ENCODE results near the gene PPP1R1B. TPM values are rescaled to one million over a fixed set of nuclear protein-coding genes. Genes with fewer than 3 reads are reported as not detected.
"Not testable (repeated sequence)": the region's sequence is repeated elsewhere in the genome, so short reads cannot be mapped to it uniquely, and the experiment has no call there.

The PPP1R1B gene
- total RNA-seq, result 1.2 TPM
- long read RNA-seq, result 0 reads

- intact Hi-C loops (cut with DNase I), result no loop called here
- no peak for DNase-seq (ENCODE audit: low spot score)
These were observed at the start of gene PPP1R1B for GRCh38 chr17:39626171-39627046. PPP1R1B (plus strand) TSS chr17:39626952; CDS start chr17:39627393, 441 bp downstream.

- intact Hi-C loops (cut with DNase I), result no loop called here
- no peak for DNase-seq (ENCODE audit: low spot score)
These were observed 48.5 kb upstream of the PPP1R1B start for GRCh38 chr17:39578272-39578671.

GRCh38 chr17:39579318-39580081 is 47.3 kb upstream of the PPP1R1B start:
- DNase-seq (ENCODE audit: low spot score), result peak; percentile 87
- intact Hi-C loops (cut with DNase I), result no loop called here

GRCh38 chr17:39580082-39580468 is 46.7 kb upstream of the PPP1R1B start:
- DNase-seq (ENCODE audit: low spot score), result no peak
- intact Hi-C loops (cut with DNase I), result no loop called here

- intact Hi-C loops (cut with DNase I), result no loop called here
- DNase-seq (ENCODE audit: low spot score), result no peak
These were observed 45.5 kb upstream of the PPP1R1B start for GRCh38 chr17:39581071-39581758.

GRCh38 chr17:39581759-39582085 is 45.0 kb upstream of the PPP1R1B start:
- intact Hi-C loops (cut with DNase I), result no loop called here
- no peak for DNase-seq (ENCODE audit: low spot score)

GRCh38 chr17:39582658-39583057 is 44.1 kb upstream of the PPP1R1B start:
- intact Hi-C loops (cut with DNase I), result no loop called here
- DNase-seq (ENCODE audit: low spot score), result no peak

- intact Hi-C loops (cut with DNase I); DNase-seq (ENCODE audit: low spot score): not testable (repeated sequence)
These were observed 36.6 kb upstream of the PPP1R1B start for GRCh38 chr17:39590180-39590579.

GRCh38 chr17:39591958-39592954 is 34.5 kb upstream of the PPP1R1B start:
- intact Hi-C loops (cut with DNase I), result no loop called here

GRCh38 chr17:39593371-39593770 is 33.4 kb upstream of the PPP1R1B start:
- intact Hi-C loops (cut with DNase I), result no loop called here
- DNase-seq (ENCODE audit: low spot score), result no peak

More at GRCh38 chr17:39591958-39592954, 34.5 kb upstream of the PPP1R1B start:
- no peak for DNase-seq (ENCODE audit: low spot score)

- intact Hi-C loops (cut with DNase I), result no loop called here
These were observed 31.5 kb upstream of the PPP1R1B start for GRCh38 chr17:39595294-39595693.

GRCh38 chr17:39595928-39596510 is 30.7 kb upstream of the PPP1R1B start:
- intact Hi-C loops (cut with DNase I), result no loop called here

More at GRCh38 chr17:39595294-39595693, 31.5 kb upstream of the PPP1R1B start:
- no peak for DNase-seq (ENCODE audit: low spot score)

GRCh38 chr17:39596543-39597267 is 30.0 kb upstream of the PPP1R1B start:
- intact Hi-C loops (cut with DNase I), result no loop called here
- no peak for DNase-seq (ENCODE audit: low spot score)

More at GRCh38 chr17:39595928-39596510, 30.7 kb upstream of the PPP1R1B start:
- no peak for DNase-seq (ENCODE audit: low spot score)

- intact Hi-C loops (cut with DNase I), result no loop called here
- no peak for DNase-seq (ENCODE audit: low spot score)
These were observed 29.2 kb upstream of the PPP1R1B start for GRCh38 chr17:39597372-39598046.

GRCh38 chr17:39598047-39598481 is 28.7 kb upstream of the PPP1R1B start:
- no peak for DNase-seq (ENCODE audit: low spot score)
- intact Hi-C loops (cut with DNase I), result no loop called here

GRCh38 chr17:39598630-39599003 is 28.1 kb upstream of the PPP1R1B start:
- no peak for DNase-seq (ENCODE audit: low spot score)
- intact Hi-C loops (cut with DNase I), result no loop called here

GRCh38 chr17:39599004-39599664 is 27.6 kb upstream of the PPP1R1B start:
- intact Hi-C loops (cut with DNase I), result no loop called here
- DNase-seq (ENCODE audit: low spot score), result no peak
